Astrocyte (in vitro differentiated cells and primary cell): Measurements from ENCODE around the gene BUB1. TPM values are rescaled to one million over a fixed set of nuclear protein-coding genes. Genes with fewer than 3 reads are reported as not detected.
"Not testable (repeated sequence)": the region's sequence is repeated elsewhere in the genome, so short reads cannot be mapped to it uniquely, and the experiment has no call there.

Source experiments
- DNase-seq: peaks from one replicate; pipeline ENCODE4 v3.0.0-alpha.2; 2010; ENCODE audit warnings: low read depth
- FAIRE-seq: peaks from 2 replicates; lab custom pipeline; 2011; peaks lifted over from hg19 to GRCh38; lab: Jason Lieb, UNC
- H2AFZ ChIP-seq: 2 replicates; pipeline ENCODE4 v1.6.0; 2012; ENCODE audit warnings: low read depth, low read length, inconsistent platforms
- H3K27ac ChIP-seq: 2 replicates; pipeline ENCODE4 v1.5.1; 2011; ENCODE audit warnings: low read depth, low read length, inconsistent platforms
- H3K27me3 ChIP-seq: 2 replicates; pipeline ENCODE4 v1.6.0; 2011; ENCODE audit warnings: low read length, inconsistent platforms; ENCODE audit not compliant: insufficient read depth
- H3K36me3 ChIP-seq: 2 replicates; pipeline ENCODE4 v1.5.1; 2011; ENCODE audit warnings: low read length, inconsistent platforms; ENCODE audit not compliant: insufficient read depth
- H3K4me1 ChIP-seq: 2 replicates; pipeline ENCODE4 v1.5.1; 2011; ENCODE audit warnings: low read length, inconsistent platforms; ENCODE audit not compliant: insufficient read depth
- H3K4me2 ChIP-seq: 2 replicates; pipeline ENCODE4 v1.6.0; 2012; ENCODE audit warnings: low read length, inconsistent platforms
- H3K4me3 ChIP-seq: 2 replicates; pipeline ENCODE4 v1.5.1; 2011; ENCODE audit warnings: low read depth, mild to moderate bottlenecking, low read length, inconsistent platforms; ENCODE audit not compliant: insufficient read depth
- H3K79me2 ChIP-seq: 2 replicates; pipeline ENCODE4 v1.6.0; 2012; ENCODE audit warnings: mild to moderate bottlenecking, low read length, inconsistent platforms; ENCODE audit not compliant: insufficient read depth
- H3K9ac ChIP-seq: 2 replicates; pipeline ENCODE4 v1.6.0; 2012; ENCODE audit warnings: mild to moderate bottlenecking, low read length, inconsistent platforms
- H3K9me3 ChIP-seq: 2 replicates; pipeline ENCODE4 v1.5.1; 2012; ENCODE audit warnings: low read depth, mild to moderate bottlenecking, low read length, inconsistent platforms; ENCODE audit not compliant: insufficient read depth
- H4K20me1 ChIP-seq: 2 replicates; pipeline ENCODE4 v1.6.0; 2012; ENCODE audit warnings: low read length, inconsistent platforms; ENCODE audit not compliant: insufficient read depth
- H3K27ac Mint-ChIP-seq: one replicate; pipeline ENCODE4 v1.8.0; 2021; ENCODE audit warnings: mild to moderate bottlenecking, mixed read lengths; ENCODE audit not compliant: unreplicated experiment
- H3K27me3 Mint-ChIP-seq: one replicate; pipeline ENCODE4 v1.8.0; 2021; ENCODE audit warnings: low read depth, mixed read lengths; ENCODE audit not compliant: unreplicated experiment
- H3K36me3 Mint-ChIP-seq: one replicate; pipeline ENCODE4 v1.8.0; 2021; ENCODE audit warnings: low read depth, mixed read lengths; ENCODE audit not compliant: unreplicated experiment
- H3K4me1 Mint-ChIP-seq: one replicate; pipeline ENCODE4 v1.8.0; 2021; ENCODE audit warnings: low read depth, mixed read lengths; ENCODE audit not compliant: unreplicated experiment
- H3K4me3 Mint-ChIP-seq: one replicate; pipeline ENCODE4 v1.8.0; 2021; ENCODE audit warnings: mild to moderate bottlenecking, moderate library complexity, mixed read lengths; ENCODE audit not compliant: unreplicated experiment
- H3K9me3 Mint-ChIP-seq: one replicate; pipeline ENCODE4 v1.8.0; 2021; ENCODE audit warnings: mild to moderate bottlenecking, mixed read lengths; ENCODE audit not compliant: unreplicated experiment
- CTCF ChIP-seq: IDR thresholded peaks from 2 replicates; pipeline ENCODE4 v1.5.1; 2011; ENCODE audit warnings: low read depth, mild to moderate bottlenecking, inconsistent platforms, low read length, moderate library complexity; ENCODE audit not compliant: insufficient read depth
- EZH2 ChIP-seq: IDR thresholded peaks from 2 replicates; pipeline ENCODE4 v1.6.1; 2012; ENCODE audit warnings: mild to moderate bottlenecking, low read length, inconsistent platforms; ENCODE audit not compliant: insufficient read depth
- total RNA-seq: library from RNA; stranded (reverse); gene quantifications from 2 replicates; pipeline ENCODE4 v1.2.1, GENCODE V29; 2021

BUB1 gene
- total RNA-seq, 1 donor from 2014 or later: 8.0 TPM

DNA sequence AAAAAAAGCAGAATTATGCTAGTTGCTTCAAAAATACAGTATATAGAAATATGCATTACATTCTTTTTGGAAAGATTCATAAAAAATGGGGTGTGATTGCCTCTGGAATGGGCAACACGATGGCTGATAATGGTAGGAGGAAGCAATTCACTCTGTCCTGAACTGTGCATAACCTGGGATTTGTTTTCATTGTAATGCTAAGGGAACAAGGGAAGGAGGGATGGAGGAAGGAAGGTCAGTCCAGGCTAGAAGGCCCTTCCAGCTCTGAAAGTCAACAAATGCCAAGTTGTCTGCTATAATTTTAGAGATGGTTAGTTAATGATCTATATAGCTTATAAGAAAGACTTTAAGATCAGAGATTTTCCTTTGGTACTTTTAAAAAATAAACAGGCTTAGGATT is 40.8 kb downstream of the BUB1 start:
- H3K79me2 ChIP-seq: no peaks in the 10 kb centered on the region
- H3K9ac ChIP-seq: no peak overlapping the region
- Mint-ChIP-seq H3K4me3 (no peak overlapping the region), H3K27ac (no peak overlapping the region), H3K4me1 (no peaks in the 10 kb centered on the region), H3K27me3 (no peaks in the 10 kb centered on the region), H3K9me3 (no peaks in the 10 kb centered on the region), H3K36me3 (no peaks in the 10 kb centered on the region)
- no peak for TF ChIP-seq CTCF
- no peak for TF ChIP-seq EZH2
- H3K4me2 ChIP-seq: no peak overlapping the region
- no peak overlapping the region for H3K27ac ChIP-seq
- H3K9me3 ChIP-seq: no peaks in the 10 kb centered on the region
- H3K36me3 ChIP-seq: peaks cover 22% of the 10 kb centered on the region
- FAIRE-seq: no peak
- no peaks in the 10 kb centered on the region for H4K20me1 ChIP-seq
- no peaks in the 10 kb centered on the region for H3K4me1 ChIP-seq
- no peaks in the 10 kb centered on the region for H3K27me3 ChIP-seq
- no peak for DNase-seq
- H2AFZ ChIP-seq: no peak overlapping the region
- no peak overlapping the region for H3K4me3 ChIP-seq

DNA sequence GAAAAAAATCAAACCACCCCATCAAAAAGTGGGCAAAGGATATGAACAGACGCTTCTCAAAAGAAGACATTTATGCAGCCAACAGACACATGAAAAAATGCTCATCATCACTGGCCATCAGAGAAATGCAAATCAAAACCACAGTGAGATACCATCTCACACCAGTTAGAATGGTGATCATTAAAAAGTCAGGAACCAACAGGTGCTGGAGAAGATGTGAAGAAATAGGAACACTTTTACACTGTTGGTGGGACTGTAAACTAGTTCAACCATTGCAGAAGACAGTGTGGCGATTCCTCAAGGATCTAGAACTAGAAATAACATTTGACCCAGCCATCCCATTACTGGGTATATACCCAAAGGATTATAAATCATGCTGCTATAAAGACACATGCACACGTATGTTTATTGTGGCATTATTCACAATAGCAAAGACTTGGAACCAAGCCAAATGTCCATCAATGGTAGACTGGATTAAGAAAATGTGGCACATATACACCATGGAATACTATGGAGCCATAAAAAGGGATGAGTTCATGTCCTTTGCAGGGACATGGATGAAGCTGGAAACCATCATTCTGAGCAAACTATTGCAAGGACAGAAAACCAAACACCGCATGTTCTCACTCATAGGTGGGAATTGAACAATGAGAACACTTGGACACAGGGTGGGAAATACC is 41.8 kb downstream of the BUB1 start:
- H2AFZ ChIP-seq, H3K4me3 Mint-ChIP-seq, H3K4me3 ChIP-seq, H3K9me3 Mint-ChIP-seq, FAIRE-seq, H3K27ac Mint-ChIP-seq, H3K27me3 Mint-ChIP-seq, H3K27ac ChIP-seq, H3K36me3 Mint-ChIP-seq, DNase-seq, H4K20me1 ChIP-seq, H3K79me2 ChIP-seq, H3K4me2 ChIP-seq, H3K4me1 ChIP-seq, H3K27me3 ChIP-seq, H3K9me3 ChIP-seq, H3K4me1 Mint-ChIP-seq, H3K9ac ChIP-seq: not testable (repeated sequence)
- peaks cover 17% of the 10 kb centered on the region for H3K36me3 ChIP-seq

GRCh38 chr2:110627348-110627747 is 50.5 kb downstream of the BUB1 start:
- H3K79me2 ChIP-seq, H4K20me1 ChIP-seq, H3K27me3 ChIP-seq, H3K4me3 Mint-ChIP-seq, H3K36me3 Mint-ChIP-seq, H2AFZ ChIP-seq, H3K27me3 Mint-ChIP-seq, H3K9me3 Mint-ChIP-seq, DNase-seq, H3K36me3 ChIP-seq, H3K4me1 Mint-ChIP-seq, H3K9me3 ChIP-seq, H3K4me2 ChIP-seq, H3K4me1 ChIP-seq, H3K27ac ChIP-seq, H3K4me3 ChIP-seq, FAIRE-seq, H3K9ac ChIP-seq, H3K27ac Mint-ChIP-seq: not testable (repeated sequence)

GRCh38 chr2:110619326-110619939 is 58.4 kb downstream of the BUB1 start:
- not testable (repeated sequence) for FAIRE-seq, H3K4me3 Mint-ChIP-seq, H3K4me1 Mint-ChIP-seq

DNA sequence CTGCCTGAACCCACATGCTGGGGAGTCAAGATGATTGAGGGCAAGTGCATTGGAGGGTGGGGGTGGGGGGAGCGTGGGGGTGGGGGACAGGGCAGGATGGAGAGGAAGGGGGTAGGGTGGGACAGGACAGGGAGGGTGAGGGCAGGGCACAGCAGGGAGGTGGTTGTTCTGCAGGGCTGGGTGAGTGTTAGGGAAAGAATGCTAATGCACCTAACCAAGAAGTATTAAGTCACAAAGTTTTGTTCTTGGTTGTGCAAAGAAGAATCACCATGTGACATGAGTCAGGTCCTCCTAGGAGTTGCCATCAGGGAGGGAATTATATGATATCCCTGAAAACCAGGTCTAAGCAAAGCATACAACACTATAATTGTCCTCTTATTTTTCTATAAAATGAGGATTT is 63.9 kb downstream of the BUB1 start:
- not testable (repeated sequence) for H3K27me3 Mint-ChIP-seq, H3K9ac ChIP-seq, H3K27me3 ChIP-seq, H3K9me3 Mint-ChIP-seq, H3K27ac Mint-ChIP-seq, H3K36me3 ChIP-seq, H3K4me2 ChIP-seq, H3K36me3 Mint-ChIP-seq, H3K4me3 Mint-ChIP-seq, H3K27ac ChIP-seq, FAIRE-seq, H3K79me2 ChIP-seq, H3K9me3 ChIP-seq, H4K20me1 ChIP-seq, DNase-seq, H2AFZ ChIP-seq, H3K4me3 ChIP-seq, H3K4me1 Mint-ChIP-seq, H3K4me1 ChIP-seq

More at GRCh38 chr2:110619326-110619939, 58.4 kb downstream of the BUB1 start:
- not testable (repeated sequence) for DNase-seq, H3K79me2 ChIP-seq, H3K27ac ChIP-seq, H3K4me2 ChIP-seq, H3K36me3 ChIP-seq, H3K27me3 Mint-ChIP-seq, H3K4me3 ChIP-seq, H3K27ac Mint-ChIP-seq, H3K36me3 Mint-ChIP-seq, H3K27me3 ChIP-seq, H4K20me1 ChIP-seq, H2AFZ ChIP-seq, H3K9me3 Mint-ChIP-seq, H3K9me3 ChIP-seq, H3K9ac ChIP-seq, H3K4me1 ChIP-seq
